ENCODE measurements around the gene NAA11. TPM values are rescaled to one million over a fixed set of nuclear protein-coding genes. Genes with fewer than 3 reads are reported as not detected.
A peak's percentile ranks its signal among the peaks of the same experiment; 100 is the strongest.
"Not testable (repeated sequence)": the region's sequence is repeated elsewhere in the genome, so short reads cannot be mapped to it uniquely, and the experiment has no call there.

NAA11 gene
- total RNA-seq, 2 donors from 2014 or later = 7.4 TPM; not detected in 1

- no peak for DNase-seq (ENCODE audit: low spot score)
- H3K27me3 ChIP-seq (replicated peaks; ENCODE audit: insufficient read depth) = no peaks in the 10 kb centered on the region
- H3K4me3 ChIP-seq = no peak overlapping the region
- H3K4me1 ChIP-seq (replicated peaks) = no peaks in the 10 kb centered on the region
- no peaks in the 10 kb centered on the region for H3K36me3 ChIP-seq
- intact Hi-C loops (cut with DNase I) = loop anchor here (10.0 kb wide), 4 partner anchors 113 to 537 kb away; no protein-coding TSS in a partner anchor
- no peak for TF ChIP-seq POLR2AphosphoS5 (IDR thresholded peaks at IDR 0.05)
- TF ChIP-seq CTCF (IDR thresholded peaks at IDR 0.05) = no peak
- TF ChIP-seq POLR2A (IDR thresholded peaks at IDR 0.05) = no peak
- no peak overlapping the region for H3K27ac ChIP-seq
- no peaks in the 10 kb centered on the region for H3K9me3 ChIP-seq
- WGBS = 84% methylated on average over 1 of the region's 1 CpG
Observed at GRCh38 chr4:79288185-79288584, 37.7 kb downstream of the NAA11 start.

GRCh38 chr4:79287718-79288117 is 38.1 kb downstream of the NAA11 start:
- H3K27ac ChIP-seq = no peak overlapping the region
- TF ChIP-seq POLR2A (IDR thresholded peaks at IDR 0.05) (no peak), POLR2AphosphoS5 (IDR thresholded peaks at IDR 0.05) (no peak), CTCF (IDR thresholded peaks at IDR 0.05) (no peak)

GRCh38 chr4:79287076-79287475 is 38.8 kb downstream of the NAA11 start:
- WGBS = 86% methylated on average over 2 of the region's 2 CpGs
- DNase-seq (ENCODE audit: low spot score) = no peak
- H3K4me1 ChIP-seq (replicated peaks) = no peaks in the 10 kb centered on the region
- no peak overlapping the region for H3K4me3 ChIP-seq
- intact Hi-C loops (cut with DNase I) = loop anchor here (10.0 kb wide), 4 partner anchors 112 to 538 kb away; no protein-coding TSS in a partner anchor
- H3K36me3 ChIP-seq = no peaks in the 10 kb centered on the region
- no peaks in the 10 kb centered on the region for H3K9me3 ChIP-seq
- TF ChIP-seq POLR2AphosphoS5 (IDR thresholded peaks at IDR 0.05) (no peak), POLR2A (IDR thresholded peaks at IDR 0.05) (no peak), CTCF (IDR thresholded peaks at IDR 0.05) (no peak)
- H3K27me3 ChIP-seq (replicated peaks; ENCODE audit: insufficient read depth) = no peaks in the 10 kb centered on the region
- H3K27ac ChIP-seq = no peak overlapping the region

More at GRCh38 chr4:79287718-79288117, 38.1 kb downstream of the NAA11 start:
- no peaks in the 10 kb centered on the region for H3K9me3 ChIP-seq
- no peaks in the 10 kb centered on the region for H3K36me3 ChIP-seq
- H3K4me1 ChIP-seq (replicated peaks) = no peaks in the 10 kb centered on the region
- intact Hi-C loops (cut with DNase I) = loop anchor here (10.0 kb wide), 4 partner anchors 113 to 537 kb away; no protein-coding TSS in a partner anchor
- no peak for DNase-seq (ENCODE audit: low spot score)
- no peak overlapping the region for H3K4me3 ChIP-seq
- no peaks in the 10 kb centered on the region for H3K27me3 ChIP-seq (replicated peaks; ENCODE audit: insufficient read depth)

GRCh38 chr4:79281566-79282359 is 44.1 kb downstream of the NAA11 start:
- H3K4me1 ChIP-seq (replicated peaks) = no peaks in the 10 kb centered on the region
- H3K27ac ChIP-seq = peak overlapping the region; percentile 22 to 46
- H3K4me3 ChIP-seq = no peak overlapping the region
- intact Hi-C loops (cut with DNase I) = loop anchor here (10.0 kb wide), 4 partner anchors 107 to 543 kb away; no protein-coding TSS in a partner anchor
- no peaks in the 10 kb centered on the region for H3K27me3 ChIP-seq (replicated peaks; ENCODE audit: insufficient read depth)
- TF ChIP-seq POLR2AphosphoS5 (IDR thresholded peaks at IDR 0.05) = peak; percentile 14
- no peak for TF ChIP-seq CTCF (IDR thresholded peaks at IDR 0.05)
- H3K9me3 ChIP-seq = no peaks in the 10 kb centered on the region
- DNase-seq (ENCODE audit: low spot score) = peak; percentile 9
- no peaks in the 10 kb centered on the region for H3K36me3 ChIP-seq
- WGBS = 19% methylated on average over 1 of the region's 1 CpG

- H3K4me3 ChIP-seq; H3K36me3 ChIP-seq; intact Hi-C loops (cut with DNase I); DNase-seq (ENCODE audit: low spot score); H3K9me3 ChIP-seq; H3K27ac ChIP-seq; H3K4me1 ChIP-seq (replicated peaks); H3K27me3 ChIP-seq (replicated peaks; ENCODE audit: insufficient read depth): not testable (repeated sequence)
- WGBS = 95% methylated on average over 7 of the region's 7 CpGs
Observed at GRCh38 chr4:79277467-79277866, 48.4 kb downstream of the NAA11 start.

All from prostate gland (tissue), 2 donors.